Mesenchymal stem cell (in vitro differentiated cells and primary cell): ENCODE measurements around the gene MBLAC2.

Experiments
- DNase-seq: peaks from one replicate; pipeline ENCODE4 v3.0.0-alpha.2; 2013
- H2AFZ ChIP-seq: one replicate; pipeline ENCODE4 v1.6.1; 2013; ENCODE audit warnings: low read depth, mild to moderate bottlenecking, control low read depth, inconsistent platforms, low read length, moderate library complexity
- H2AK5ac ChIP-seq: 2 replicates; pipeline ENCODE4 v1.6.1; 2013; ENCODE audit warnings: low read length, moderate library complexity, mild to moderate bottlenecking, inconsistent platforms; ENCODE audit not compliant: severe bottlenecking
- H2BK120ac ChIP-seq: one replicate; pipeline ENCODE4 v1.6.1; 2013; ENCODE audit warnings: low read depth, mild to moderate bottlenecking, inconsistent platforms, low read length, moderate library complexity
- H2BK12ac ChIP-seq, 2 experiments: one replicate each; pipeline ENCODE4 v1.6.1; 2013; ENCODE audit warnings: inconsistent platforms in 2 of 2, low read length in 2 of 2, mild to moderate bottlenecking in 2 of 2, moderate library complexity in 2 of 2, control low read depth in 1 of 2
- H2BK15ac ChIP-seq: one replicate; pipeline ENCODE4 v1.6.1; 2013; ENCODE audit warnings: mild to moderate bottlenecking, low read depth, inconsistent platforms; ENCODE audit not compliant: poor library complexity, severe bottlenecking
- H2BK5ac ChIP-seq: 2 replicates; pipeline ENCODE4 v1.6.1; 2013; ENCODE audit warnings: low read depth, mild to moderate bottlenecking, low read length, control low read depth, inconsistent platforms; ENCODE audit not compliant: poor library complexity, severe bottlenecking
- H3K14ac ChIP-seq, 2 experiments: one replicate each; pipeline ENCODE4 v1.6.1; 2013; ENCODE audit warnings: inconsistent platforms in 2 of 2, low read length in 2 of 2, control low read depth in 1 of 2, mild to moderate bottlenecking in 1 of 2, moderate library complexity in 1 of 2
- H3K18ac ChIP-seq, 2 experiments: one replicate each; pipeline ENCODE4 v1.6.1; 2013; ENCODE audit warnings: inconsistent platforms in 2 of 2, low read length in 2 of 2, control low read depth in 1 of 2, low read depth in 1 of 2, mild to moderate bottlenecking in 1 of 2
- H3K23ac ChIP-seq, 2 experiments: one replicate each; pipeline ENCODE4 v1.6.1; 2013; ENCODE audit warnings: inconsistent platforms in 2 of 2, low read length in 2 of 2, mild to moderate bottlenecking in 2 of 2, moderate library complexity in 2 of 2, control low read depth in 1 of 2
- H3K27ac ChIP-seq: 2 replicates; pipeline ENCODE4 v1.5.1; 2013; ENCODE audit warnings: mild to moderate bottlenecking, moderate library complexity, low read length, control low read depth, inconsistent platforms; ENCODE audit not compliant: poor library complexity, severe bottlenecking
- H3K27me3 ChIP-seq, 2 experiments: 2 replicates each; pipeline versions ENCODE4 v1.6.1 to v1.7.0; 2013; ENCODE audit warnings: low read length in 2 of 2, mild to moderate bottlenecking in 2 of 2, moderate library complexity in 2 of 2, control low read depth in 1 of 2, inconsistent platforms in 1 of 2; ENCODE audit not compliant: control insufficient read depth in 1 of 2, insufficient read depth in 1 of 2
- H3K36me3 ChIP-seq, 2 experiments: 2 replicates each; pipeline versions ENCODE4 v1.6.1 to v1.7.0; 2013; ENCODE audit warnings: low read length in 2 of 2, control low read depth in 1 of 2, inconsistent platforms in 1 of 2, low read depth in 1 of 2, mild to moderate bottlenecking in 1 of 2; ENCODE audit not compliant: insufficient read depth in 2 of 2, control insufficient read depth in 1 of 2
- H3K4ac ChIP-seq, 2 experiments: one replicate each; pipeline ENCODE4 v1.6.1; 2013; ENCODE audit warnings: inconsistent platforms in 2 of 2, low read length in 2 of 2, mild to moderate bottlenecking in 2 of 2, moderate library complexity in 2 of 2, control low read depth in 1 of 2, low read depth in 1 of 2
- H3K4me1 ChIP-seq: 2 replicates; pipeline ENCODE4 v1.6.1; 2013; ENCODE audit warnings: low read depth, low read length, control low read depth; ENCODE audit not compliant: control insufficient read depth, insufficient read depth
- H3K4me2 ChIP-seq: 2 replicates; pipeline ENCODE4 v1.6.1; 2013; ENCODE audit warnings: low read length, mild to moderate bottlenecking, inconsistent platforms; ENCODE audit not compliant: poor library complexity, severe bottlenecking
- H3K4me3 ChIP-seq, 2 experiments: 2 replicates each; pipeline versions ENCODE4 v1.5.1 to v1.7.0; 2013; ENCODE audit warnings: low read length in 2 of 2, mild to moderate bottlenecking in 2 of 2, control low read depth in 1 of 2, low read depth in 1 of 2; ENCODE audit not compliant: insufficient read depth in 1 of 2
- H3K79me1 ChIP-seq: replicated peaks from 2 replicates; pipeline ENCODE4 v1.6.1; 2013; ENCODE audit warnings: mild to moderate bottlenecking, control low read depth, low read length, inconsistent platforms; ENCODE audit not compliant: poor library complexity, severe bottlenecking
- H3K9ac ChIP-seq: 2 replicates; pipeline ENCODE4 v1.7.0; 2013; ENCODE audit warnings: mild to moderate bottlenecking, low read length, moderate library complexity
- H3K9me3 ChIP-seq: 2 replicates; pipeline ENCODE4 v1.7.0; 2013; ENCODE audit warnings: mild to moderate bottlenecking, low read length; ENCODE audit not compliant: control insufficient read depth
- H4K8ac ChIP-seq: one replicate; pipeline ENCODE4 v1.6.1; 2013; ENCODE audit warnings: inconsistent platforms, mild to moderate bottlenecking, low read length, moderate library complexity
- H4K91ac ChIP-seq: one replicate; pipeline ENCODE4 v1.6.1; 2013; ENCODE audit warnings: mild to moderate bottlenecking, low read length, inconsistent platforms
- WGBS: methylation state at CpG from one replicate; pipeline ENCODE4 v1.1.7; 2013; ENCODE audit warnings: mixed read lengths; 5-methylcytosine and 5-hydroxymethylcytosine counted together

Gene MBLAC2

DNA sequence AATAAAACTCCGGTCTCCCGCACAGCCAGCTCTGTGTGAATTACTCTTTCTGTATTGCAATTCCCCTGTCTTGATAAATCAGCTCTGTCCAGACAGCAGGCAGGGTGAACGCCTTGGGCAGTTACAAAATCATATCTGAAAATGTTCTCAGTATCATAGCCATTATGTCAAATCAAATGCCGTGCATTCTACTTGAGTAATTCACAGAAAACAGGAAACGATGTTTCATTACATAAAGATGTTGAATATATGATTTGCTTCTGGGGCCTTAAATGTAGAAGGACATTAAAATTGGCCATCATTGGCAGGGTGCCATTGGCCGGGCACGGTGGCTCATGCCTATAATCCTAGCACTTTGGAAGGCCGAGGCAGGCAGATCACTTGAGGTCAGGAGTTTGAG is 8.6 kb upstream of the MBLAC2 start:
- Histone ChIP-seq H3K4ac (no peak overlapping the region), H3K23ac (no peak overlapping the region)
- 98% methylated on average over 8 of the region's 8 CpGs for WGBS

DNA sequence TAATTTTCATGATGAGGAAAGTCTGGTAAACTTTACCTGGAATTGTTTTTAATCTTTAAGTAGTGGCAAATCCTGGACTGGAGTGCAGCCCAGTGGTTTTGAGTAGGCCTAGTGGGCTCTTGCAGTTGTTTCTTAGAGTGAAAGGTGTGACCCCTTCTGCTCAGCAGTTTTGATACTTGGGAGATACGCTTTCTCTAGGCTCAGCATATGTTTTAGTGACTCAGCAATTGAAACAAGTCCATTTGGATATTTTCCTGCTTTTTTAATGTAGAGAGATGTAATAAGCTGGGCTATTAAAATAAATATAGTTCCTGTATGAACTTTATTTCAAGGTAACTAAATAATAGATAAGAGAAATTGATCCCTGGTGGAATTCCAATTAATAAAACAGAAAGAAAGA is 6.1 kb upstream of the MBLAC2 start:
- H3K9ac ChIP-seq: no peak overlapping the region

More for the DNA sequence above, 8.6 kb upstream of the MBLAC2 start:
- no peaks in the 10 kb centered on the region for H3K9me3 ChIP-seq
- no peak overlapping the region for H3K9ac ChIP-seq
- H3K27ac ChIP-seq: no peak overlapping the region
- peaks cover 4% of the 10 kb centered on the region for H3K79me1 ChIP-seq
- DNase-seq: no peak
- H2BK120ac ChIP-seq: no peak overlapping the region
- H2AFZ ChIP-seq: no peak overlapping the region
- no peak overlapping the region for H4K8ac ChIP-seq
- no peaks in the 10 kb centered on the region for H3K4me1 ChIP-seq
- H3K27me3 ChIP-seq: no peaks in the 10 kb centered on the region
- H3K4me2 ChIP-seq: no peak overlapping the region
- H3K14ac ChIP-seq: no peak overlapping the region
- no peak overlapping the region for H2BK12ac ChIP-seq
- no peak overlapping the region for H2BK15ac ChIP-seq
- H2AK5ac ChIP-seq: no peak overlapping the region
- no peak overlapping the region for H4K91ac ChIP-seq
- no peaks in the 10 kb centered on the region for H3K36me3 ChIP-seq
- no peak overlapping the region for H2BK5ac ChIP-seq
- H3K18ac ChIP-seq: no peak overlapping the region
- no peak overlapping the region for H3K4me3 ChIP-seq

DNA sequence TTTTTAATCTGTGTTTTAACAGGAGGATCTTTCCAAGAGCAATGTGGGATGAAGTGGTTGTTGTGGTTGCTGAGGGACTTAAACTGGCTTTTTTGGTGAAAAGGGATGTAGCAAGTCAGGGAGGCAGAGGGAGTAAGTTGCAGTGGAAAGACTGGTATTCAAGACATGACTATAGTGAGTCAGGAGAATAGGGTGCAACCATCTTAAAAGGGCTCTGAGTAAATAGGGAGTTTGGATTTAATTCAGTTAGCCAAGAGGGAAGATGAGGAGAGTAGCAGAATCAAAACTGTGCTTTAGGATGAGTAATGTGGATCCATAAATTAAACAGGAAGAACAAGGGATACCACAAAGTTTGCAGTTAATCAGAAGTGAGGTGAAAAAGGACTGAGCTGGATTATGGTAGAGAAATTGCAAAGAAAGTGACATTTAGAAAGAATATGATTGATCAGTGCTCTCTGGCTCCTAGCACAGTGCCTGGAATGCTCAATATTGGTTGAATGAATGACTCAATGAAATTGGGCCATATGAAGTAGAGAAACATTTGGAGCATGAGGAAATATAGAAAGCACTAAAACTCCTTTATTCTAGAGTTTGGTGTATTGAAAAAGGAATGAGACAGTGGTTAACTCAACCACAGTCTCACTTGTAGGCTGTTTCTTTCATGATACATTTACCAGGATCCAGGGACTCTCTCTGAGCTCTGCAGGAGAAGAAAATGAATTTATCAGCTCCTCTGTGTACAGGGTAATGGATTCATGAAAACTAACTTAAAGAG is 5.2 kb upstream of the MBLAC2 start:
- no peaks in the 10 kb centered on the region for H3K27me3 ChIP-seq
- H2BK120ac ChIP-seq: no peak overlapping the region
- H3K9ac ChIP-seq: no peak overlapping the region

More for the DNA sequence above, 6.1 kb upstream of the MBLAC2 start:
- WGBS: 100% methylated on average over 1 of the region's 1 CpG
- Histone ChIP-seq H3K4ac (no peak overlapping the region), H4K8ac (no peak overlapping the region), H3K9me3 (no peaks in the 10 kb centered on the region), H2AK5ac (no peak overlapping the region), H2AFZ (no peak overlapping the region), H2BK12ac (no peak overlapping the region), H3K27ac (no peak overlapping the region), H3K4me1 (peaks cover 2% of the 10 kb centered on the region), H3K4me2 (no peak overlapping the region), H4K91ac (no peak overlapping the region), H3K14ac (no peak overlapping the region), H3K36me3 (no peaks in the 10 kb centered on the region), H3K79me1 (peaks cover 3% of the 10 kb centered on the region), H3K23ac (no peak overlapping the region), H2BK15ac (no peak overlapping the region), H3K27me3 (no peaks in the 10 kb centered on the region), H2BK120ac (no peak overlapping the region), H2BK5ac (no peak overlapping the region), H3K4me3 (no peak overlapping the region), H3K18ac (no peak overlapping the region)
- DNase-seq: no peak

DNA sequence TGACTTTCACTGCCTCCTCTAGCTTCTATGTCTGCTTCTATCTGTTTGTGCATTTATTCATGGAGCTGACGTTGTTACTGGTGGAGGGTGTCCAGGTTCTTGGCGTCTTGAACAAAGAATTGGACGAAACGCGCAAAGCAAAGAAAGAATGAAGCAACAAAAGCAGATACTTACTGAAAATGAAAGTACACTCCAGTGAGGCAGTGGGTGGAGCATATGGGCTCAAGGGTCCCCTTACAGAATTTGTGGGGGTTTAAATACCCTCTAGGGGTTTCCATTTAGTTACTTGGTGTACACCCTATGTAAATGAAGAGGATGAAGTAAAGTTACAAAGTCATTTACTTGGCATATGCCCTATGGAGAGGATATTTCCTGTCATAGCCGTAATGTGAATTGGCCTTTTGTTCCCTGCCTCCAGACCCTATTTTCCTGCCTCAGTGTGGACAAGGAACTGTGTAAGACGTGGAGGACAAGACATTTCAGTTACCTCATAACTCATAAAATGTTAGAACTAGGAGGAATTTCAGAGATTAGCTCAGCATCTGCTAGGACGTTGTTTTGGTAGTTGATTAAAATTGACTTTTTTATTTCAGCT is 3.1 kb upstream of the MBLAC2 start:
- Histone ChIP-seq H2BK120ac (no peak overlapping the region), H4K91ac (no peak overlapping the region), H3K4me1 (peaks cover 9% of the 10 kb centered on the region), H3K4me3 (peak overlapping the region in 1 of 2 experiments; percentile 40), H3K79me1 (peaks cover 9% of the 10 kb centered on the region), H3K18ac (no peak overlapping the region), H3K4me2 (no peak overlapping the region), H3K36me3 (no peaks in the 10 kb centered on the region), H2BK12ac (no peak overlapping the region), H2BK5ac (no peak overlapping the region), H3K14ac (no peak overlapping the region), H2AFZ (no peak overlapping the region), H3K27ac (no peak overlapping the region), H3K9ac (peak overlapping the region; percentile 75), H3K23ac (no peak overlapping the region), H3K4ac (no peak overlapping the region), H2BK15ac (no peak overlapping the region), H4K8ac (no peak overlapping the region), H2AK5ac (no peak overlapping the region), H3K27me3 (no peaks in the 10 kb centered on the region), H3K9me3 (no peaks in the 10 kb centered on the region)
- DNase-seq: peak; percentile 9
- 85% methylated on average over 6 of the region's 8 CpGs for WGBS

More for the DNA sequence above, 5.2 kb upstream of the MBLAC2 start:
- no peak overlapping the region for H2AFZ ChIP-seq
- peaks cover 5% of the 10 kb centered on the region for H3K4me1 ChIP-seq
- H2BK12ac ChIP-seq: no peak overlapping the region
- no peak overlapping the region for H3K4ac ChIP-seq
- no peak overlapping the region for H3K4me3 ChIP-seq
- no peak overlapping the region for H2AK5ac ChIP-seq
- no peak overlapping the region for H3K23ac ChIP-seq
- no peak overlapping the region for H2BK15ac ChIP-seq
- H3K27ac ChIP-seq: no peak overlapping the region
- no peaks in the 10 kb centered on the region for H3K9me3 ChIP-seq
- no peak overlapping the region for H2BK5ac ChIP-seq
- peaks cover 6% of the 10 kb centered on the region for H3K79me1 ChIP-seq
- H3K14ac ChIP-seq: no peak overlapping the region
- H4K91ac ChIP-seq: no peak overlapping the region
- H3K36me3 ChIP-seq: no peaks in the 10 kb centered on the region
- no peak overlapping the region for H4K8ac ChIP-seq
- no peak overlapping the region for H3K4me2 ChIP-seq
- DNase-seq: peak; percentile 17
- H3K18ac ChIP-seq: no peak overlapping the region
